ENCODE results near the gene RETN. TPM values are rescaled to one million over a fixed set of nuclear protein-coding genes. Genes with fewer than 3 reads are reported as not detected.

The RETN gene
- total RNA-seq, 1 donor from 2014 or later, result not detected

- no peak for TF ChIP-seq CTCF (IDR thresholded peaks at IDR 0.05; ENCODE audit: partially characterized antibody, unreplicated experiment)
- peaks cover 7% of the 10 kb centered on the region for H3K27me3 Mint-ChIP-seq (ENCODE audit: unreplicated experiment)
- no peak overlapping the region for H3K4me3 Mint-ChIP-seq (ENCODE audit: unreplicated experiment)
- H3K4me1 Mint-ChIP-seq (ENCODE audit: low read depth, unreplicated experiment), result no peaks in the 10 kb centered on the region
- no peak overlapping the region for H3K27ac Mint-ChIP-seq (ENCODE audit: unreplicated experiment)
- no peaks in the 10 kb centered on the region for H3K36me3 Mint-ChIP-seq (ENCODE audit: unreplicated experiment)
- H3K9me3 Mint-ChIP-seq (ENCODE audit: unreplicated experiment), result peaks cover 7% of the 10 kb centered on the region
- DNase-seq, result no peak
Observed at GRCh38 chr19:7705387-7706187, 36.7 kb downstream of the RETN start.

GRCh38 chr19:7706188-7706954 lies 37.5 kb downstream of the RETN start:
- Mint-ChIP-seq H3K36me3 (ENCODE audit: unreplicated experiment) (no peaks in the 10 kb centered on the region), H3K27me3 (ENCODE audit: unreplicated experiment) (peaks cover 7% of the 10 kb centered on the region), H3K9me3 (ENCODE audit: unreplicated experiment) (peaks cover 7% of the 10 kb centered on the region), H3K4me1 (ENCODE audit: low read depth, unreplicated experiment) (no peaks in the 10 kb centered on the region), H3K27ac (ENCODE audit: unreplicated experiment) (peak overlapping the region; percentile 44), H3K4me3 (ENCODE audit: unreplicated experiment) (no peak overlapping the region)
- DNase-seq, result no peak
- no peak for TF ChIP-seq CTCF (IDR thresholded peaks at IDR 0.05; ENCODE audit: partially characterized antibody, unreplicated experiment)

GRCh38 chr19:7706955-7707456 lies 38.2 kb downstream of the RETN start:
- H3K4me3 Mint-ChIP-seq (ENCODE audit: unreplicated experiment), result no peak overlapping the region
- no peak for DNase-seq
- peaks cover 7% of the 10 kb centered on the region for H3K27me3 Mint-ChIP-seq (ENCODE audit: unreplicated experiment)
- peaks cover 7% of the 10 kb centered on the region for H3K9me3 Mint-ChIP-seq (ENCODE audit: unreplicated experiment)
- H3K4me1 Mint-ChIP-seq (ENCODE audit: low read depth, unreplicated experiment), result no peaks in the 10 kb centered on the region
- TF ChIP-seq CTCF (IDR thresholded peaks at IDR 0.05; ENCODE audit: partially characterized antibody, unreplicated experiment), result no peak
- no peaks in the 10 kb centered on the region for H3K36me3 Mint-ChIP-seq (ENCODE audit: unreplicated experiment)
- no peak overlapping the region for H3K27ac Mint-ChIP-seq (ENCODE audit: unreplicated experiment)

GRCh38 chr19:7709932-7710460 lies 41.1 kb downstream of the RETN start:
- H3K4me1 Mint-ChIP-seq (ENCODE audit: low read depth, unreplicated experiment), result no peaks in the 10 kb centered on the region
- no peak overlapping the region for H3K27ac Mint-ChIP-seq (ENCODE audit: unreplicated experiment)
- peaks cover 2% of the 10 kb centered on the region for H3K27me3 Mint-ChIP-seq (ENCODE audit: unreplicated experiment)
- peaks cover 7% of the 10 kb centered on the region for H3K9me3 Mint-ChIP-seq (ENCODE audit: unreplicated experiment)
- DNase-seq, result no peak
- TF ChIP-seq CTCF (IDR thresholded peaks at IDR 0.05; ENCODE audit: partially characterized antibody, unreplicated experiment), result no peak
- H3K36me3 Mint-ChIP-seq (ENCODE audit: unreplicated experiment), result no peaks in the 10 kb centered on the region
- H3K4me3 Mint-ChIP-seq (ENCODE audit: unreplicated experiment), result no peak overlapping the region

Data from glutamatergic neuron (in vitro differentiated cells).